ENCODE measurements around the gene SH3PXD2B. TPM values are rescaled to one million over a fixed set of nuclear protein-coding genes. Genes with fewer than 3 reads are reported as not detected.

SH3PXD2B gene
- total RNA-seq, 1 experiment from 2014 or later, result 64.1 TPM

DNA sequence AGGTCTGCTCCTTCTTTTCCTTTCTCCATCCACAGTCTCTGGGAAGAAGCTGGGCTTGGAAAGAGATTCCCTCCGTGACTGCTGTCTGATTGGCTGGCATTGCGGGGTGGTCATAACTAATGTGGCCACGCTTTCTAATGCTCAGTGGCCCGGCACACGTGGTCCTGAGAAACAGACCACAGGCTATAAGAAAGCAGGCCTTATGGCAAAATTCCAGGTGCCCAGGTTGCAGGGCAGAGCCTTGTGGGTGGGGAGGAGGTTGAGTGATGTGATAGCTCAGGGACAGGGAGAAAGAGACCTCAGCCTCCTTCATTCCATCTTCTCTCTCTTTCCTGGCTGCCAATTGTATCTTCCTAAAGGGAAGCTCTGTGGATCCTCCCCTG is 5.4 kb upstream of the SH3PXD2B start:
- CTCF ChIA-PET, result interaction anchor here (0.6 to 3.6 kb wide), 5 partner anchors 8 to 499 kb away, joined by 3 to 51 read pairs (median 6); partner anchors contain the start of gene RPL26L1
- H3K9me3 Mint-ChIP-seq, result peaks cover 12% of the 10 kb centered on the region
- no peaks in the 10 kb centered on the region; the same call in 1 of the 2 replicates for H3K36me3 Mint-ChIP-seq
- H3K27ac Mint-ChIP-seq, result no peak overlapping the region
- peaks cover 35% of the 10 kb centered on the region for H3K27me3 Mint-ChIP-seq (ENCODE audit: low read depth)
- H3K4me1 Mint-ChIP-seq, result peaks cover 35% of the 10 kb centered on the region
- no peak overlapping the region for H3K4me3 Mint-ChIP-seq
- DNase-seq (ENCODE audit: low spot score) (no peak), ATAC-seq (no peak)
- POLR2A ChIA-PET, result no interaction called here
- TF ChIP-seq ZNF396 (CRISPR knock-in tag; IDR thresholded peaks at IDR 0.05; ENCODE audit: borderline replicate concordance), result no peak
- TF ChIP-seq GABPB1 (CRISPR knock-in tag; IDR thresholded peaks at IDR 0.05), result no peak
- TF ChIP-seq ZMAT4 (CRISPR knock-in tag; IDR thresholded peaks at IDR 0.05), result no peak
- no peak for TF ChIP-seq TP53 (CRISPR knock-in tag; IDR thresholded peaks at IDR 0.05)
- TF ChIP-seq, protein P1, sequence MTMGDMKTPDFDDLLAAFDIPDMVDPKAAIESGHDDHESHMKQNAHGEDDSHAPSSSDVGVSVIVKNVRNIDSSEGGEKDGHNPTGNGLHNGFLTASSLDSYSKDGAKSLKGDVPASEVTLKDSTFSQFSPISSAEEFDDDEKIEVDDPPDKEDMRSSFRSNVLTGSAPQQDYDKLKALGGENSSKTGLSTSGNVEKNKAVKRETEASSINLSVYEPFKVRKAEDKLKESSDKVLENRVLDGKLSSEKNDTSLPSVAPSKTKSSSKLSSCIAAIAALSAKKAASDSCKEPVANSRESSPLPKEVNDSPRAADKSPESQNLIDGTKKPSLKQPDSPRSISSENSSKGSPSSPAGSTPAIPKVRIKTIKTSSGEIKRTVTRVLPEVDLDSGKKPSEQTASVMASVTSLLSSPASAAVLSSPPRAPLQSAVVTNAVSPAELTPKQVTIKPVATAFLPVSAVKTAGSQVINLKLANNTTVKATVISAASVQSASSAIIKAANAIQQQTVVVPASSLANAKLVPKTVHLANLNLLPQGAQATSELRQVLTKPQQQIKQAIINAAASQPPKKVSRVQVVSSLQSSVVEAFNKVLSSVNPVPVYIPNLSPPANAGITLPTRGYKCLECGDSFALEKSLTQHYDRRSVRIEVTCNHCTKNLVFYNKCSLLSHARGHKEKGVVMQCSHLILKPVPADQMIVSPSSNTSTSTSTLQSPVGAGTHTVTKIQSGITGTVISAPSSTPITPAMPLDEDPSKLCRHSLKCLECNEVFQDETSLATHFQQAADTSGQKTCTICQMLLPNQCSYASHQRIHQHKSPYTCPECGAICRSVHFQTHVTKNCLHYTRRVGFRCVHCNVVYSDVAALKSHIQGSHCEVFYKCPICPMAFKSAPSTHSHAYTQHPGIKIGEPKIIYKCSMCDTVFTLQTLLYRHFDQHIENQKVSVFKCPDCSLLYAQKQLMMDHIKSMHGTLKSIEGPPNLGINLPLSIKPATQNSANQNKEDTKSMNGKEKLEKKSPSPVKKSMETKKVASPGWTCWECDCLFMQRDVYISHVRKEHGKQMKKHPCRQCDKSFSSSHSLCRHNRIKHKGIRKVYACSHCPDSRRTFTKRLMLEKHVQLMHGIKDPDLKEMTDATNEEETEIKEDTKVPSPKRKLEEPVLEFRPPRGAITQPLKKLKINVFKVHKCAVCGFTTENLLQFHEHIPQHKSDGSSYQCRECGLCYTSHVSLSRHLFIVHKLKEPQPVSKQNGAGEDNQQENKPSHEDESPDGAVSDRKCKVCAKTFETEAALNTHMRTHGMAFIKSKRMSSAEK (CRISPR knock-in tag; IDR thresholded peaks at IDR 0.05; ENCODE audit: borderline replicate concordance), result no peak
- no peak for TF ChIP-seq ZSCAN18 (CRISPR knock-in tag; IDR thresholded peaks at IDR 0.05)
- no peak for TF ChIP-seq PRDM15 (CRISPR knock-in tag; IDR thresholded peaks at IDR 0.05)
- TF ChIP-seq, protein P2, sequence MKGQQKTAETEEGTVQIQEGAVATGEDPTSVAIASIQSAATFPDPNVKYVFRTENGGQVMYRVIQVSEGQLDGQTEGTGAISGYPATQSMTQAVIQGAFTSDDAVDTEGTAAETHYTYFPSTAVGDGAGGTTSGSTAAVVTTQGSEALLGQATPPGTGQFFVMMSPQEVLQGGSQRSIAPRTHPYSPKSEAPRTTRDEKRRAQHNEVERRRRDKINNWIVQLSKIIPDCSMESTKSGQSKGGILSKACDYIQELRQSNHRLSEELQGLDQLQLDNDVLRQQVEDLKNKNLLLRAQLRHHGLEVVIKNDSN (CRISPR knock-in tag; IDR thresholded peaks at IDR 0.05), result no peak
- no peak for TF ChIP-seq PREB (CRISPR knock-in tag; IDR thresholded peaks at IDR 0.05; ENCODE audit: borderline replicate concordance)
- TF ChIP-seq, protein P3, sequence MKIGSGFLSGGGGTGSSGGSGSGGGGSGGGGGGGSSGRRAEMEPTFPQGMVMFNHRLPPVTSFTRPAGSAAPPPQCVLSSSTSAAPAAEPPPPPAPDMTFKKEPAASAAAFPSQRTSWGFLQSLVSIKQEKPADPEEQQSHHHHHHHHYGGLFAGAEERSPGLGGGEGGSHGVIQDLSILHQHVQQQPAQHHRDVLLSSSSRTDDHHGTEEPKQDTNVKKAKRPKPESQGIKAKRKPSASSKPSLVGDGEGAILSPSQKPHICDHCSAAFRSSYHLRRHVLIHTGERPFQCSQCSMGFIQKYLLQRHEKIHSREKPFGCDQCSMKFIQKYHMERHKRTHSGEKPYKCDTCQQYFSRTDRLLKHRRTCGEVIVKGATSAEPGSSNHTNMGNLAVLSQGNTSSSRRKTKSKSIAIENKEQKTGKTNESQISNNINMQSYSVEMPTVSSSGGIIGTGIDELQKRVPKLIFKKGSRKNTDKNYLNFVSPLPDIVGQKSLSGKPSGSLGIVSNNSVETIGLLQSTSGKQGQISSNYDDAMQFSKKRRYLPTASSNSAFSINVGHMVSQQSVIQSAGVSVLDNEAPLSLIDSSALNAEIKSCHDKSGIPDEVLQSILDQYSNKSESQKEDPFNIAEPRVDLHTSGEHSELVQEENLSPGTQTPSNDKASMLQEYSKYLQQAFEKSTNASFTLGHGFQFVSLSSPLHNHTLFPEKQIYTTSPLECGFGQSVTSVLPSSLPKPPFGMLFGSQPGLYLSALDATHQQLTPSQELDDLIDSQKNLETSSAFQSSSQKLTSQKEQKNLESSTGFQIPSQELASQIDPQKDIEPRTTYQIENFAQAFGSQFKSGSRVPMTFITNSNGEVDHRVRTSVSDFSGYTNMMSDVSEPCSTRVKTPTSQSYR (CRISPR knock-in tag; IDR thresholded peaks at IDR 0.05), result no peak
- no peak for TF ChIP-seq SOX15 (CRISPR knock-in tag; IDR thresholded peaks at IDR 0.05)
- no peak for TF ChIP-seq TEAD4 (CRISPR knock-in tag; IDR thresholded peaks at IDR 0.05)
- no peak for TF ChIP-seq GRHL2 (CRISPR knock-in tag; IDR thresholded peaks at IDR 0.05; ENCODE audit: insufficient replicate concordance, severe bottlenecking)
- TF ChIP-seq AR (CRISPR knock-in tag; IDR thresholded peaks at IDR 0.05), result no peak
- no peak for TF ChIP-seq FOXJ3 (CRISPR knock-in tag; IDR thresholded peaks at IDR 0.05; ENCODE audit: borderline replicate concordance)
- no peak for TF ChIP-seq JUN (CRISPR knock-in tag; IDR thresholded peaks at IDR 0.05)
- TF ChIP-seq NFE2L1 (CRISPR knock-in tag; IDR thresholded peaks at IDR 0.05), result no peak
- TF ChIP-seq ZNF671 (CRISPR knock-in tag; IDR thresholded peaks at IDR 0.05), result no peak
- no peak for TF ChIP-seq ETV6 (CRISPR knock-in tag; IDR thresholded peaks at IDR 0.05)
